Stimulated activated CD8-positive, alpha-beta memory T cell treated with anti-CD3 and anti-CD28 coated beads, Interleukin-7, amount 100 ng/mL, for 48 hours (primary cell): ENCODE measurements around the gene OR1L6.

ENCODE experiments used
- DNase-seq, 2 donors: peaks; one replicate each; pipeline ENCODE4 v3.0.0-alpha.2; 2020; ENCODE audit warnings: low read depth in 1 of 2; ENCODE audit errors: extremely low read depth in 1 of 2

OR1L6 gene

GRCh38 chr9:122742003-122742402, at the start of gene OR1L6:
TSS of gene OR1L6 (plus strand) at chr9:122742303. CDS start at chr9:122749848, 7,545 bp downstream.
- no peak for DNase-seq

DNA sequence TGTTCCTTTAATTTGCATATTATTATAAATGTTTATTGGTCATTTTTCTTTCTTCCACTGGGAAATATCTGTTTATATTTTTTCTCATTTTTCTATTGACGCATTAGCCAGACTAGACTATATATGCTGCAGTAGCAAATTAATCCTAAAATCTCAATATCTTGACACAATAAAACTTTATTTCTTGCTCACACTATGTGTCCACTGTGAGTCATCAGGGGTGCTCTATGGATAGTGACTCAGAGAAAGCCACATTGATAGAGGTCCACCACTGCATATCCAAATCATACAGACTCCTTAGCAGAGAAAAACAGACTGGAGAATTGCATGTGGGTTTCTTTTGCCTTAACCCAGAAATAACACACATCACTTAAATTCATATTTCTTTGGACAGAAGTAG, 46.4 kb upstream of the OR1L6 start:
- no peak for DNase-seq

GRCh38 chr9:122718038-122718437, 24.1 kb upstream of the OR1L6 start:
- DNase-seq, result no peak

- no peak for DNase-seq
These were observed 22.9 kb upstream of the OR1L6 start for GRCh38 chr9:122719218-122719617.

DNA sequence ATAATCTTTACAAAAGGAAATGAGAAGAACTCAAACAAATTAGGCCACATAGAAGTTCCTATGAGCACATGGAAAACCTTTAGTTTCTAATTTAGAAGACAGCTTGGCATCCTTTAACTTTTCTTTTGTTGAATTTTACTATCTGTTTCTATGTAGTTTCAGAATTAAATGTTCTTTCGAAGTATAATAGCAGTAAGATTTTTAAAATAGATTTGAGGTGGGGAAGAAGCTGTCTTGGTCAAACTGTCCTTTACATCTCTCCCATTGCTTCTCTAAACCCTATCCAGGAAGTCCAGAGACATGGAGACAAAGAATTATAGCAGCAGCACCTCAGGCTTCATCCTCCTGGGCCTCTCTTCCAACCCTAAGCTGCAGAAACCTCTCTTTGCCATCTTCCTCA, 18.4 kb upstream of the OR1L6 start, which contains the start of gene OR1L4:
Gene OR1L4, plus strand, starts transcription at position 301 of the 400 bp plus-strand sequence. Its CDS starts 0 bp downstream, at position 301.
- no peak for DNase-seq

DNA sequence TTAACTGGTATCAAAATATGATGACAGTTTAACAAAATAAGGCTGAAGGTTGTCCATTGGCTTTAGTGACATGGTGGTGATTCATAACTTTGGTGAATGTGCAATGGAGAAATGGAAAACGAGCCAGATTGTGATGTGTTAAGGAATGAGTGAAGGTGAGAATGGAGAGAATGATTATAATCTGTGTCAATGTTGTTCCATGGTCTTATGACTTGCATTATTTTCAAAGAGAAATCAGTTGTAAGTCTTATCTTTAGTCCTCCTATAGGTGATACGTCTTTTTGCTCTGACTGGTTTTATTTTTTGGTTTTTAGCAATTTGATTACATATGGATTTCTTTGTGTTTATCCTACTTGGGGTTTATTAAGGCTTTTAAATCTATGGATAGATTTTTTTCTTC, 12.7 kb downstream of the OR1L6 start:
- DNase-seq, result no peak

- DNase-seq, result no peak
These were observed 25.7 kb downstream of the OR1L6 start for GRCh38 chr9:122767817-122768216.

DNA sequence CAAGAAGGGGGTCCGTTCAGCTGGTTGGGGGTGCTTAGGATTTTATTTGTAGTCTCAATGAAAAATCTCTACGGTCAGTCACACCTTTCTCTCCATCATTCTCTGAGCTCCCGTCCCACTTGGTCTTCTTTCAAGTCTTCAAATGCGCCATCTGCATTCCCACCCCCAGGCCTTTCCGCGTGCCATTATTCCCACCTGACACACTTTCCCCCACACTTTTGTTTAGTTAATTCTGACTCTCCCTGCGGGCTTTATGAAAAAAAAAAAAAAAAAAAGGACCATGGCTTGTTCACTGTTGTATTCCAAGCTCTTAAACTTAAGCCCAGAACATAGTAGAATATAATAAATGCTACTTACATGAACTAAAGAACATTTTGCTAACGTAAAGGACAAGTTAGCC, 34.9 kb downstream of the OR1L6 start:
- no peak for DNase-seq

GRCh38 chr9:122777935-122778627, 36.0 kb downstream of the OR1L6 start:
- DNase-seq, result no peak

DNA sequence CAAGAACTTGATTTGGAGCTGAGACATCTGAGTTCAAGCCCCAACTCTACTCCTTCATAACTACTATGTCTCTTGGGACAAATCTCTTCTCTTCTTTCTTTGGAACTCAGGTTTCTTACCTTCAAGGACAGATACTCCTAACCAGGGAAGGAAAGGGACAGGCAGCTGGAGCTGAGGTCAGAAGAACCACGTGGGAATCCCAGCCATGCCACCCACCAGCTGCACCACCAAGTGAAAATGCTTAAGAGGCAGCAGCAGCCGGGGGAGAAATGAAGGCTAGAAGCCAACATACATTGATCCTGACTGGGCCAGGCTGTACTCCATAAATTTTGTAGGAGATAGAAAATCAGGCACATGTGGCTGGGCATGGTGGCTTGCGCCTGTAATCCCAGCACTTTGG, 37.1 kb downstream of the OR1L6 start:
- no peak for DNase-seq

DNA sequence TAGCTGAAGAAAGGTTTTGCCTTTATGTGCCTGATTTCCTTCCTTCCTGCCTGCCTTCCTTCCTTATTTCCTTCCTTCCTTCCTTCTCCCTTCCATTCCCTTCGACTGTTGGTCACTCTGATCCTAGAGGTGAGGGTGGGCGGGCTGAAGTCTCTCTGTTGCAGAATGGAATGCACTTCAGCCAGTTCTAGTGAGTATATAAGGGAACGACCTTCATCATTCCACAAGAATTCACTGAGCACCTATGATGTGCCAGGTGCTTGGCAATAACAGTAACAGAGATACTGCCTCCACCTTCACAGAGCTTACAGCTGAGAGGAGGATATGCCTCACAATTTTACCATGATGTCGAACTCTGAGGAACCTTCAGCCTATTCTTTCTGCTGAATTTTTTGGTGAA, 37.9 kb downstream of the OR1L6 start:
- DNase-seq, result no peak

GRCh38 chr9:122781671-122782070, 39.6 kb downstream of the OR1L6 start:
- no peak for DNase-seq

DNA sequence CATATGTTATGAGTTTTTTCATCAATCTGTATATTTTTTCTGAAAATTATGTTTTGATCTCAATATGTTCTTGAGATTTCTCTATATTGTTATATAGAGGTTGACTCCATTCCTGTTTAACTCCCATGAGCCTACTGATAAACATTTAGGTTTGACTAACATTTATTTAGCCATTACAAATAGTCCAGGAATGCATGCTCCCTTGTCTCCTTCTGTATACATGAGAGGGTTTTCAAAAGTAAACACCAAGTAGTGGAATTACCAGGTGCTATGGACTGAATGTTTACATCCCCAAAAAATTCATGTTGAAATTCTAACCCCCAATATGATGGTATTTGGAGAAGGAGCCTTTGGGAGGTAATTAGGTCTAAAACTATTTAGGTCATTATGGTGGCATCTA, 43.2 kb downstream of the OR1L6 start:
- DNase-seq, result no peak

DNA sequence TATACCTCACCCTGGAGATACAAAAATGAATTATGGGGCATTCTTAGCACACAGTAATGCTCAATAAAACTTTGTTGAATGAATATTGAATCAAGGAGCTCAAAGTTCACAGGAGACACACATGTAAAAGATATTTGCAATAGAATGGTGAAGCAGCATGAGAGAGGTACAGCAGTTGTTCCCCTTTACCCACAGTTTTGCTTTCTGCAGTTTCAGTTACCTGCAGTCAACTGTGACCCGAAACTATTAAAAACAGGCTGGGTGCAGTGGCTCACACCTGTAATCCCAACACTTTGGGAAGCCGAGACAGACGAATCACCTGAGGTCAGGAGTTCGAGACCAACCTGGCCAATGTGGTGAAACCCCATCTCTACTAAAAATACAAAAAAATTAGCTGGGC, 44.2 kb downstream of the OR1L6 start:
- DNase-seq, result no peak

DNA sequence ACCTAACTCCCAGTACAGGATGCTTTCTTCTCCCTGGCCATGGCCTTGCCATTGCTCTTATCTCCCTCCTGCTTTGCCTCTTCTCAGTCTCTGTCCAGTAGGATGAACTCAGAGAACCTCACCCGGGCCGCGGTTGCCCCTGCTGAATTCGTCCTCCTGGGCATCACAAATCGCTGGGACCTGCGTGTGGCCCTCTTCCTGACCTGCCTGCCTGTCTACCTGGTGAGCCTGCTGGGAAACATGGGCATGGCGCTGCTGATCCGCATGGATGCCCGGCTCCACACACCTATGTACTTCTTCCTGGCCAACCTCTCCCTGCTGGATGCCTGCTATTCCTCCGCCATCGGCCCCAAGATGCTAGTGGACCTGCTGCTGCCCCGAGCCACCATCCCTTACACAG, 46.7 kb downstream of the OR1L6 start, which contains the start of gene OR5C1:
Gene OR5C1, plus strand, starts transcription at position 103 of the 400 bp plus-strand sequence. Its CDS starts 0 bp downstream, at position 103.
- DNase-seq, result no peak

- DNase-seq, result no peak
These were observed 47.3 kb downstream of the OR1L6 start for GRCh38 chr9:122789256-122790046.

DNA sequence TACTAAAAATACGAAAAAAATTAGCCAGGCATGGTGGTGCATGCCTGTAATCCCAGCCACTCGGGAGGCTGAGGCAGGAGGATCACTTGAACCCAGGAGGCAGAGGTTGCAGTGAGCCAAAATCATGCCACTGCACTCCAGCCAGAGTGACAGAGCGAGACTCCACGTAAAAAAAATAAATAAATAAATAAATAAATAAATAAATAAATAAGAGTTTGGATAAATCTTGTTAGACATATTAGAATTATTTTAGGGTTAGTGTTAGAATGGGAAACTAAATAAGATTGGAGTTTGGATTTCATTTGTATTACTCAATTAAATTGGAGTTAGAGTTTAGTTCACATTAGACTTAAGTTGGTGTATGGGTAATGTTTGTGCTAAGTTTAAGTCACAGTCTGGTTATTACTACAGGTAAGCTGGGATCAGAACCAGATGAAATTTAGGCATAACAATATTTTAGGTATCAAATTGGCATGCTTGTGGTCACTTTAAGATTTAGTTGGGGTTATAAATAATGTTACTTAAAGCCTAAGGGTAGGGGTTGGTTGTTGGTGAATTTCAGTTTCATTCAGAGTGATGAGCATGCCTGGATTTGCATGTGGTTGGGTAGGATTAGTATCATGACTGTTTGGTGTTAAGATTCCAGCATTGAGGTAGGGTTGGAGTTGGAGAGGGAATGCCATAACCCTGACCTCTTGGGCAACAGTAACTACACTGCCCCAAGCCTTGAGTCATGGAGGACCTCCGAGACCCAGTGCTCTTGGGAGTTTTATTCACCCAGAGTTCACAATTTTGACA, 50.0 kb downstream of the OR1L6 start:
- DNase-seq, result no peak

DNA sequence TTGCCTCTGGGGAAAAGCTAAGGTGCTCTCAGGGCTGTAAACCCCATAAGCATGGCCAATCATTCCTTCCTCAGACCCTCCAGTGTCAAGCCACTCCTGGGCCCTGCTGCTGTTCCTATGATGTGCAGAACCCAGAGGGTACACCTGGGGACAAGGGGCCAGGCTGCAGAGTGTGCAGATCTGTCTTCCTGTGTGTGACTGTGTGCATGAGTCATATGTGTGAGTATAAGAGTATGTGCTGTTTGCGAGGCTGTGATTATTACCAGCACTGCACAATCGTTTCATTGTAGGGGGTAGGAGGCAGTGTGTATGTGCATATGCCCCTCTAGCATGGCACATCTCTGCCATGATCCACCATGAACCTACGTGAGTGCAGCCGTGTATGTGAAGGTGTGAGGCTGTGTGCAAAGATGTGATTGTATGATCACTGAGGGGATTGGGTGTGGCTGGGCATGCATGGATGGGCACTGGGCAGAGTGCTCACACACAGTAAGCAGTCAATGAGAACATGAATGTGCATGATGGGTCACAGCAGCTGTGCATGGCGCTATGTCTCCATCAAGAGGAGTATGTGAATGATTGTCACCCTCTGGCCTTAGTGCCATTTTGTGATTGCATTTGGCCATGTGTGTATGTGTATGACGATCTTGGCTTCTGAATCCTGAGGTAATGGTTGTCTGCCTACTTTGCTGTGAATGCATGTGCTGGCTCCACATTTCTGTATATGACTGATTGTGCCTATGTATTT, 55.4 kb downstream of the OR1L6 start:
- no peak for DNase-seq
